HCT116 (cell line): ENCODE measurements around the gene CPSF7.

Experiments used
- CEBPB ChIP-seq: IDR thresholded peaks from 2 replicates; pipeline ENCODE4 v1.6.1; 2012; ENCODE audit warnings: low read depth
- CTCF ChIP-seq, 3 experiments: fragments of 200-600 bp in 1 of 3; sonication (generic) in 1 of 3; IDR thresholded peaks in 2 of 3; conservative IDR thresholded peaks in 1 of 3; 2 replicates each; pipeline ENCODE4 v1.5.1; 2012 to 2017; ENCODE audit warnings: low read depth in 2 of 3, low read length in 2 of 3, antibody characterized with exemption in 1 of 3, borderline replicate concordance in 1 of 3, control low read depth in 1 of 3, mild to moderate bottlenecking in 1 of 3, mixed read lengths in 1 of 3, mixed run types in 1 of 3, moderate library complexity in 1 of 3; ENCODE audit not compliant: insufficient read depth in 1 of 3
- ELF1 ChIP-seq: IDR thresholded peaks from 2 replicates; pipeline ENCODE4 v1.6.1; 2012; ENCODE audit warnings: low read depth, borderline replicate concordance
- EZH2 ChIP-seq: fragments of 200-600 bp; sonication (generic); IDR thresholded peaks from 2 replicates; pipeline ENCODE4 v1.6.1; 2017; ENCODE audit warnings: antibody characterized with exemption, mixed run types
- EZH2phosphoT487 ChIP-seq: fragments of 200-600 bp; IDR thresholded peaks from 2 replicates; pipeline ENCODE4 v1.6.1; 2018; ENCODE audit warnings: antibody characterized with exemption, borderline replicate concordance
- FOSL1 ChIP-seq: IDR thresholded peaks from 2 replicates; pipeline ENCODE4 v1.6.1; 2012; ENCODE audit warnings: low read depth
- POLR2A ChIP-seq: IDR thresholded peaks from 2 replicates; pipeline ENCODE4 v1.7.0; 2011; ENCODE audit warnings: borderline replicate concordance; ENCODE audit not compliant: insufficient read depth, insufficient read length; ENCODE audit errors: extremely low read depth
- POLR2AphosphoS5 ChIP-seq: IDR thresholded peaks from 2 replicates; pipeline ENCODE4 v1.6.1; 2011; ENCODE audit warnings: mild to moderate bottlenecking, low read depth, low read length, moderate library complexity
- RAD21 ChIP-seq: IDR thresholded peaks from 2 replicates; pipeline ENCODE4 v1.6.1; 2012; ENCODE audit warnings: low read depth, mild to moderate bottlenecking
- SP1 ChIP-seq: IDR thresholded peaks from 2 replicates; pipeline ENCODE4 v1.6.1; 2012; ENCODE audit warnings: low read depth
- YY1 ChIP-seq: IDR thresholded peaks from 2 replicates; pipeline ENCODE4 v1.6.1; 2011; ENCODE audit warnings: low read length, low read depth, moderate library complexity, mild to moderate bottlenecking; ENCODE audit not compliant: insufficient replicate concordance; ENCODE audit errors: extremely low read depth
- ZNF274 ChIP-seq: fragments of 200-500 bp; sonication (Bioruptor generic); IDR thresholded peaks from 2 replicates; pipeline ENCODE4 v1.6.1; 2014; ENCODE audit warnings: mild to moderate bottlenecking, low read depth, low read length, inconsistent platforms
- TF ChIP-seq, protein P1 (sequence below): IDR thresholded peaks from 2 replicates; pipeline ENCODE4 v1.6.1; 2012; ENCODE audit warnings: low read depth

DNA sequence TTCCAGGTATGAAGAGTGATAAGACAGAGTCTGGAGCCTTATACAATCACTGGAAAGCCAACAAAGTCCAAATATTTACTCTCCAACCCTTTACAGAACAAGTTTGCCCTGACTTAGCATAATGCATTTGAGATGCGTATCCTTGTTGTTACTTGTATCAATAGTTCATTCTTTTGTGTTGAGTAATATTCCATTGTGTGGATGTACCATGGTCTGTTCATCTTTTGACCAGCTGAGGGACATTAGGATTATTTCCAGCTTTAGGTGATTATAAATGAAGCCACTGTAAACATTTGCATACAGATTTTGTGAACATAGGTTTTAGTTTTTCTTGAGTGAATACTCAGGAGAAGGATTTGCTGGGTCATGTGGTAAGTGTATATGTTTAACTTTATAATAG lies 9.8 kb upstream of the CPSF7 start:
- no peak for TF ChIP-seq CTCF (IDR thresholded peaks at IDR 0.05 in 2 of 3, conservative IDR thresholded peaks at IDR 0.05 in 1 of 3; ENCODE audit: borderline replicate concordance in 1 of 3, insufficient read depth in 1 of 3, low read depth in 2 of 3, low read length in 2 of 3)
- no peak for TF ChIP-seq SP1
- no peak for TF ChIP-seq ZNF274
- no peak for TF ChIP-seq POLR2AphosphoS5
- no peak for TF ChIP-seq POLR2A
- no peak for TF ChIP-seq CEBPB
- TF ChIP-seq ELF1 = no peak
- TF ChIP-seq EZH2phosphoT487 = no peak
- no peak for TF ChIP-seq FOSL1
- TF ChIP-seq, protein P1, sequence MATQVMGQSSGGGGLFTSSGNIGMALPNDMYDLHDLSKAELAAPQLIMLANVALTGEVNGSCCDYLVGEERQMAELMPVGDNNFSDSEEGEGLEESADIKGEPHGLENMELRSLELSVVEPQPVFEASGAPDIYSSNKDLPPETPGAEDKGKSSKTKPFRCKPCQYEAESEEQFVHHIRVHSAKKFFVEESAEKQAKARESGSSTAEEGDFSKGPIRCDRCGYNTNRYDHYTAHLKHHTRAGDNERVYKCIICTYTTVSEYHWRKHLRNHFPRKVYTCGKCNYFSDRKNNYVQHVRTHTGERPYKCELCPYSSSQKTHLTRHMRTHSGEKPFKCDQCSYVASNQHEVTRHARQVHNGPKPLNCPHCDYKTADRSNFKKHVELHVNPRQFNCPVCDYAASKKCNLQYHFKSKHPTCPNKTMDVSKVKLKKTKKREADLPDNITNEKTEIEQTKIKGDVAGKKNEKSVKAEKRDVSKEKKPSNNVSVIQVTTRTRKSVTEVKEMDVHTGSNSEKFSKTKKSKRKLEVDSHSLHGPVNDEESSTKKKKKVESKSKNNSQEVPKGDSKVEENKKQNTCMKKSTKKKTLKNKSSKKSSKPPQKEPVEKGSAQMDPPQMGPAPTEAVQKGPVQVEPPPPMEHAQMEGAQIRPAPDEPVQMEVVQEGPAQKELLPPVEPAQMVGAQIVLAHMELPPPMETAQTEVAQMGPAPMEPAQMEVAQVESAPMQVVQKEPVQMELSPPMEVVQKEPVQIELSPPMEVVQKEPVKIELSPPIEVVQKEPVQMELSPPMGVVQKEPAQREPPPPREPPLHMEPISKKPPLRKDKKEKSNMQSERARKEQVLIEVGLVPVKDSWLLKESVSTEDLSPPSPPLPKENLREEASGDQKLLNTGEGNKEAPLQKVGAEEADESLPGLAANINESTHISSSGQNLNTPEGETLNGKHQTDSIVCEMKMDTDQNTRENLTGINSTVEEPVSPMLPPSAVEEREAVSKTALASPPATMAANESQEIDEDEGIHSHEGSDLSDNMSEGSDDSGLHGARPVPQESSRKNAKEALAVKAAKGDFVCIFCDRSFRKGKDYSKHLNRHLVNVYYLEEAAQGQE = no peak
- no peak for TF ChIP-seq RAD21
- no peak for TF ChIP-seq EZH2
- TF ChIP-seq YY1 = no peak
